Karpas-422 (cell line): Measurements from ENCODE around the gene CNGA2. TPM values are rescaled to one million over a fixed set of nuclear protein-coding genes. Genes with fewer than 3 reads are reported as not detected.
A peak's percentile ranks its signal among the peaks of the same experiment; 100 is the strongest.

ENCODE experiments used
- DNase-seq: peaks from one replicate; pipeline ENCODE4 v3.0.0-alpha.2; 2015
- H2AFZ ChIP-seq: fragments of 200-600 bp; sonication (generic); 2 replicates; pipeline ENCODE4 v1.6.1; 2014; ENCODE audit warnings: antibody characterized with exemption, low read length, mixed read lengths
- H3K27ac ChIP-seq: fragments of 200-600 bp; sonication (generic); 2 replicates; pipeline ENCODE4 v1.5.1; 2014; ENCODE audit warnings: mild to moderate bottlenecking, low read length, moderate library complexity
- H3K27me3 ChIP-seq: fragments of 200-600 bp; sonication (generic); 2 replicates; pipeline ENCODE4 v1.6.1; 2014; ENCODE audit warnings: low read length, mixed read lengths
- H3K36me3 ChIP-seq: fragments of 200-600 bp; sonication (generic); 2 replicates; pipeline ENCODE4 v1.6.1; 2014; ENCODE audit warnings: low read length, mixed read lengths; ENCODE audit not compliant: insufficient read depth
- H3K4me1 ChIP-seq: fragments of 200-600 bp; sonication (generic); 2 replicates; pipeline ENCODE4 v1.6.1; 2014; ENCODE audit warnings: mild to moderate bottlenecking, low read length, mixed read lengths
- H3K4me2 ChIP-seq: fragments of 200-600 bp; sonication (generic); 2 replicates; pipeline ENCODE4 v1.6.1; 2014; ENCODE audit warnings: low read length, low read depth, mild to moderate bottlenecking; ENCODE audit not compliant: poor library complexity, severe bottlenecking
- H3K4me3 ChIP-seq: fragments of 200-600 bp; sonication (generic); 2 replicates; pipeline ENCODE4 v1.5.1; 2014; ENCODE audit warnings: mild to moderate bottlenecking, antibody characterized with exemption, low read length, mixed read lengths
- H3K79me2 ChIP-seq: fragments of 200-600 bp; sonication (generic); 2 replicates; pipeline ENCODE4 v1.6.1; 2014; ENCODE audit warnings: mild to moderate bottlenecking, low read length, mixed read lengths
- H3K9ac ChIP-seq: fragments of 200-600 bp; sonication (generic); 2 replicates; pipeline ENCODE4 v1.6.0; 2014; ENCODE audit warnings: low read length
- H3K9me2 ChIP-seq: fragments of 200-600 bp; sonication (generic), shearing (Covaris generic); replicated peaks from 2 replicates; pipeline ENCODE4 v1.6.0; 2014; ENCODE audit warnings: mild to moderate bottlenecking, low read length, moderate library complexity; ENCODE audit not compliant: insufficient read depth
- H3K9me3 ChIP-seq: fragments of 300-700, 200-600 bp; sonication (generic); 2 replicates; pipeline ENCODE4 v1.6.1; 2014; ENCODE audit warnings: low read length, mixed read lengths
- H4K20me1 ChIP-seq: fragments of 200-600 bp; sonication (generic); 2 replicates; pipeline ENCODE4 v1.6.1; 2014; ENCODE audit warnings: mild to moderate bottlenecking, antibody characterized with exemption, low read length, low read depth; ENCODE audit not compliant: insufficient read depth
- total RNA-seq: library from RNA; depleted of rRNA; stranded (reverse); fragments of >200 nt; shearing (Covaris generic); gene quantifications from 2 replicates; pipeline ENCODE4 v1.2.3, GENCODE V29; 2014; ENCODE audit warnings: low replicate concordance

The CNGA2 gene
- total RNA-seq, 1 experiment from 2014 or later: not detected

- Histone ChIP-seq H3K9me2 (no peaks in the 10 kb centered on the region), H2AFZ (no peak overlapping the region), H3K79me2 (no peaks in the 10 kb centered on the region), H3K36me3 (no peaks in the 10 kb centered on the region), H3K27me3 (no peaks in the 10 kb centered on the region), H3K9ac (no peak overlapping the region), H3K27ac (no peak overlapping the region), H3K9me3 (no peaks in the 10 kb centered on the region), H4K20me1 (no peaks in the 10 kb centered on the region), H3K4me1 (no peaks in the 10 kb centered on the region), H3K4me3 (no peak overlapping the region), H3K4me2 (no peak overlapping the region)
- no peak for DNase-seq
Measured at GRCh38 chrX:151703487-151703886, 31.1 kb upstream of the CNGA2 start.

GRCh38 chrX:151704041-151704663, 30.4 kb upstream of the CNGA2 start:
- no peak for DNase-seq
- Histone ChIP-seq H3K27ac (no peak overlapping the region), H2AFZ (no peak overlapping the region), H3K36me3 (no peaks in the 10 kb centered on the region), H3K9me2 (no peaks in the 10 kb centered on the region), H3K4me2 (no peak overlapping the region), H3K27me3 (no peaks in the 10 kb centered on the region), H3K79me2 (no peaks in the 10 kb centered on the region), H3K4me1 (no peaks in the 10 kb centered on the region), H3K9me3 (no peaks in the 10 kb centered on the region), H4K20me1 (no peaks in the 10 kb centered on the region), H3K4me3 (no peak overlapping the region), H3K9ac (no peak overlapping the region)

GRCh38 chrX:151708821-151709220, 25.7 kb upstream of the CNGA2 start:
- H3K4me3 ChIP-seq: no peak overlapping the region
- no peaks in the 10 kb centered on the region for H3K36me3 ChIP-seq
- no peak overlapping the region for H3K27ac ChIP-seq
- no peak overlapping the region for H2AFZ ChIP-seq
- H3K4me1 ChIP-seq: no peaks in the 10 kb centered on the region
- no peak for DNase-seq
- H3K4me2 ChIP-seq: no peak overlapping the region
- H3K9ac ChIP-seq: no peak overlapping the region
- no peaks in the 10 kb centered on the region for H3K9me2 ChIP-seq
- H4K20me1 ChIP-seq: no peaks in the 10 kb centered on the region
- H3K9me3 ChIP-seq: no peaks in the 10 kb centered on the region
- H3K27me3 ChIP-seq: no peaks in the 10 kb centered on the region
- no peaks in the 10 kb centered on the region for H3K79me2 ChIP-seq

- no peaks in the 10 kb centered on the region for H3K79me2 ChIP-seq
- H2AFZ ChIP-seq: no peak overlapping the region
- H3K4me3 ChIP-seq: no peak overlapping the region
- H3K4me1 ChIP-seq: no peaks in the 10 kb centered on the region
- H3K9ac ChIP-seq: no peak overlapping the region
- no peaks in the 10 kb centered on the region for H3K9me2 ChIP-seq
- no peaks in the 10 kb centered on the region for H3K27me3 ChIP-seq
- no peaks in the 10 kb centered on the region for H3K36me3 ChIP-seq
- no peaks in the 10 kb centered on the region for H3K9me3 ChIP-seq
- no peaks in the 10 kb centered on the region for H4K20me1 ChIP-seq
- H3K4me2 ChIP-seq: no peak overlapping the region
- H3K27ac ChIP-seq: no peak overlapping the region
- no peak for DNase-seq
Measured at GRCh38 chrX:151710457-151710856, 24.1 kb upstream of the CNGA2 start.

GRCh38 chrX:151711154-151711553, 23.4 kb upstream of the CNGA2 start:
- H3K9me2 ChIP-seq: no peaks in the 10 kb centered on the region
- no peak overlapping the region for H3K9ac ChIP-seq
- no peak overlapping the region for H3K4me3 ChIP-seq
- no peaks in the 10 kb centered on the region for H3K79me2 ChIP-seq
- no peaks in the 10 kb centered on the region for H3K9me3 ChIP-seq
- H3K4me1 ChIP-seq: no peaks in the 10 kb centered on the region
- H3K27me3 ChIP-seq: no peaks in the 10 kb centered on the region
- no peaks in the 10 kb centered on the region for H4K20me1 ChIP-seq
- H3K4me2 ChIP-seq: no peak overlapping the region
- H3K27ac ChIP-seq: no peak overlapping the region
- H2AFZ ChIP-seq: no peak overlapping the region
- DNase-seq: no peak
- H3K36me3 ChIP-seq: no peaks in the 10 kb centered on the region

GRCh38 chrX:151711787-151712186, 22.8 kb upstream of the CNGA2 start:
- Histone ChIP-seq H2AFZ (no peak overlapping the region), H4K20me1 (no peaks in the 10 kb centered on the region), H3K27me3 (no peaks in the 10 kb centered on the region), H3K9me3 (no peaks in the 10 kb centered on the region), H3K9ac (no peak overlapping the region), H3K9me2 (no peaks in the 10 kb centered on the region), H3K36me3 (no peaks in the 10 kb centered on the region), H3K79me2 (no peaks in the 10 kb centered on the region), H3K4me3 (no peak overlapping the region), H3K4me1 (no peaks in the 10 kb centered on the region), H3K4me2 (no peak overlapping the region), H3K27ac (no peak overlapping the region)
- DNase-seq: no peak

GRCh38 chrX:151712253-151712652, 22.3 kb upstream of the CNGA2 start:
- Histone ChIP-seq H3K27ac (no peak overlapping the region), H3K27me3 (no peaks in the 10 kb centered on the region), H3K4me2 (no peak overlapping the region), H4K20me1 (no peaks in the 10 kb centered on the region), H3K4me3 (no peak overlapping the region), H3K4me1 (no peaks in the 10 kb centered on the region), H2AFZ (no peak overlapping the region), H3K9me3 (no peaks in the 10 kb centered on the region), H3K9ac (no peak overlapping the region), H3K36me3 (no peaks in the 10 kb centered on the region), H3K9me2 (no peaks in the 10 kb centered on the region), H3K79me2 (no peaks in the 10 kb centered on the region)
- no peak for DNase-seq

GRCh38 chrX:151713849-151714248, 20.7 kb upstream of the CNGA2 start:
- Histone ChIP-seq H3K36me3 (no peaks in the 10 kb centered on the region), H3K27me3 (no peaks in the 10 kb centered on the region), H2AFZ (no peak overlapping the region), H3K4me3 (no peak overlapping the region), H3K9me3 (no peaks in the 10 kb centered on the region), H3K4me2 (no peak overlapping the region), H3K79me2 (no peaks in the 10 kb centered on the region), H3K9ac (no peak overlapping the region), H3K4me1 (no peaks in the 10 kb centered on the region), H3K9me2 (no peaks in the 10 kb centered on the region), H3K27ac (no peak overlapping the region), H4K20me1 (no peaks in the 10 kb centered on the region)
- DNase-seq: peak; percentile 75

- no peak overlapping the region for H3K4me3 ChIP-seq
- H2AFZ ChIP-seq: no peak overlapping the region
- no peak for DNase-seq
- no peak overlapping the region for H3K27ac ChIP-seq
- no peaks in the 10 kb centered on the region for H3K4me1 ChIP-seq
- H3K4me2 ChIP-seq: no peak overlapping the region
- H3K9ac ChIP-seq: no peak overlapping the region
- H3K27me3 ChIP-seq: no peaks in the 10 kb centered on the region
- no peaks in the 10 kb centered on the region for H3K79me2 ChIP-seq
- no peaks in the 10 kb centered on the region for H3K9me3 ChIP-seq
- no peaks in the 10 kb centered on the region for H3K36me3 ChIP-seq
- H4K20me1 ChIP-seq: no peaks in the 10 kb centered on the region
- no peaks in the 10 kb centered on the region for H3K9me2 ChIP-seq
Measured at GRCh38 chrX:151714362-151714761, 20.2 kb upstream of the CNGA2 start.
